ENCODE results near the gene CCR2.

The CCR2 gene

DNA sequence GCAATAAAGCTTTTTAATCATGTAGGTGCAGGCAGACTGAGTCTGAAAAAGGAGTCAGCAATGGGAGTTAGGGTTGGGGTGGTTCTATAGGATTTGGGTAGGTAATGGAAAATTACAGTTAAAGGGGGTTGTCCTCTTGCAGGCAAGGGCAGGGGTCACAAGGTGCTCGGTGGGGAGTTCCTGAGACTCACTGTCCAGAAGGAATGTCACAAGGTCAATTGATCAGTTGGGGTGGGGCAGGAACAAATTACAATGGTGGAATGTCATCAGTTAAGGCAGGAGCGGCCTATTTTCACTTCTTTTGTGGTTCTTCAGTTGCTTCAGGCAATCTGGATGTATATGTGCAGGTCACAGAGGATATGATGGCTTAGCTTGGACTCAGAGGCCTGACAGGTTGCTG is 39.1 kb downstream of the CCR2 start:
- H3K27ac ChIP-seq = no peak overlapping the region

DNA sequence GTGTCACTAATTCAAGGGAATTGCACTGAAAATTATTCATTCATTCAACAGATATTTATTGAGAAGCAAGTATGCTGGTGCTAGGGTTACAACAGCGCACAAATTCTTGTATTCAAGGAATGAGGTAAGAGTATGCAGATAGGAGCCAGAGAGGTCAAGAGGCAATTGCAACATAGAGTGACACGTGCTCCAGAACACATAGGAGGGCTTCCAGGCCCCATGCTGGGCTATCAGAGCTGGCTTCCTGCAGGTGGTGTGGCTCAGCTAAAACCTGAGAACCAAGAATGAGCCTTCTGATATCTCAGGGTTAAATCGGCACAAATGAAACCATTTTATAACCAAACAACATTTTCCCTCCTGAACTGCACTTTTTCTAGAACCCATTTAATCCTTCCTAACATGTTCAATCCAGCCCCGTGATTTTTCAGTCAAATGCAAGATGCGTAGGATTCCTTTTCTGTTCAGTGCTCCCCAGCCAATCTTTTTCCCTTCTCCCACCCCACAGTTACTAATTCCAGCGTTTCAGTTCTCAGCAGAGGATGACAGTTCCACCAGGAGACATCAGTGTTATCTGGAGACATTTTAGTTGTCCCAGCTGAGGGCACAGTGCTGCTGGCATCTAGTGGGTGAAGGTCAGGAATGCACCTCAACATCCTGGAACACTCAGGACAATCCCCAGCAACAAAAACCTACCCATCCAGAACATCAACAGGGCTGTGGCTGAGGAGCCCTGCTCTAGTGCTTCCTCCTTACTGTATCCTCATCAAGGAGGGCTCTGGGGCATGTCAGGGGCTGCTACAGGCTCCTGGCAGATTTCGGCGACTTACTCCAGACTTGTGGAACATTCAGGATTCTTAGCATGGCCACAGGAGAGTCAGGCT is 39.9 kb downstream of the CCR2 start:
- no peak overlapping the region for H3K27ac ChIP-seq
- no peak for TF ChIP-seq ZFX (IDR thresholded peaks at IDR 0.05)
- TF ChIP-seq, protein P1, sequence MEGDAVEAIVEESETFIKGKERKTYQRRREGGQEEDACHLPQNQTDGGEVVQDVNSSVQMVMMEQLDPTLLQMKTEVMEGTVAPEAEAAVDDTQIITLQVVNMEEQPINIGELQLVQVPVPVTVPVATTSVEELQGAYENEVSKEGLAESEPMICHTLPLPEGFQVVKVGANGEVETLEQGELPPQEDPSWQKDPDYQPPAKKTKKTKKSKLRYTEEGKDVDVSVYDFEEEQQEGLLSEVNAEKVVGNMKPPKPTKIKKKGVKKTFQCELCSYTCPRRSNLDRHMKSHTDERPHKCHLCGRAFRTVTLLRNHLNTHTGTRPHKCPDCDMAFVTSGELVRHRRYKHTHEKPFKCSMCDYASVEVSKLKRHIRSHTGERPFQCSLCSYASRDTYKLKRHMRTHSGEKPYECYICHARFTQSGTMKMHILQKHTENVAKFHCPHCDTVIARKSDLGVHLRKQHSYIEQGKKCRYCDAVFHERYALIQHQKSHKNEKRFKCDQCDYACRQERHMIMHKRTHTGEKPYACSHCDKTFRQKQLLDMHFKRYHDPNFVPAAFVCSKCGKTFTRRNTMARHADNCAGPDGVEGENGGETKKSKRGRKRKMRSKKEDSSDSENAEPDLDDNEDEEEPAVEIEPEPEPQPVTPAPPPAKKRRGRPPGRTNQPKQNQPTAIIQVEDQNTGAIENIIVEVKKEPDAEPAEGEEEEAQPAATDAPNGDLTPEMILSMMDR (conservative IDR thresholded peaks at IDR 0.05) = no peak

More for the DNA sequence above, 39.1 kb downstream of the CCR2 start:
- no peak for TF ChIP-seq ZFX (IDR thresholded peaks at IDR 0.05)
- TF ChIP-seq, protein P1 (conservative IDR thresholded peaks at IDR 0.05) = no peak

DNA sequence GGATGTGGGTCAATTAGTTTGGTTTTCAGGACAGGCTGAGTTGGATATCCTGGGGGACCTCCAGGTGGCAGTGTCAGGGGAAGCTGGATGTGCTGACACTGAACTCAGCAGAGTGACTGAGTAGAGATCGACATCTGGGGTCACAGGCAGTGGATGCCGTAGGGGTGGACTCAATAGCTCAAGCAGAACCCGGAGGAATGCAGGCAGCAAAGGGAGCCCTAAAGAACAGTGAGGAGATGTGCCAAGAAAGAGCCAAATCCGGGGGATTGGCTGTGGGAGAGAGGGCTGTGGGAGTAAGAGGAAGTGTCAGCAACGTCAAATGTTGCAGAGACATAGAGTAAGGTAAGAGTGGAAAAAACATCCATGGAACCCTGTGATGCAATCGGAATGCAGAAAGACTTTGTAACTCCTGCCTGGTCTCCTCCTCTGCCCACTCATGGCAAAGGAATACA is 41.3 kb downstream of the CCR2 start:
- no peak overlapping the region for H3K27ac ChIP-seq
- no peak for TF ChIP-seq ZFX (IDR thresholded peaks at IDR 0.05)
- TF ChIP-seq, protein P1 (conservative IDR thresholded peaks at IDR 0.05) = peak; percentile 23

DNA sequence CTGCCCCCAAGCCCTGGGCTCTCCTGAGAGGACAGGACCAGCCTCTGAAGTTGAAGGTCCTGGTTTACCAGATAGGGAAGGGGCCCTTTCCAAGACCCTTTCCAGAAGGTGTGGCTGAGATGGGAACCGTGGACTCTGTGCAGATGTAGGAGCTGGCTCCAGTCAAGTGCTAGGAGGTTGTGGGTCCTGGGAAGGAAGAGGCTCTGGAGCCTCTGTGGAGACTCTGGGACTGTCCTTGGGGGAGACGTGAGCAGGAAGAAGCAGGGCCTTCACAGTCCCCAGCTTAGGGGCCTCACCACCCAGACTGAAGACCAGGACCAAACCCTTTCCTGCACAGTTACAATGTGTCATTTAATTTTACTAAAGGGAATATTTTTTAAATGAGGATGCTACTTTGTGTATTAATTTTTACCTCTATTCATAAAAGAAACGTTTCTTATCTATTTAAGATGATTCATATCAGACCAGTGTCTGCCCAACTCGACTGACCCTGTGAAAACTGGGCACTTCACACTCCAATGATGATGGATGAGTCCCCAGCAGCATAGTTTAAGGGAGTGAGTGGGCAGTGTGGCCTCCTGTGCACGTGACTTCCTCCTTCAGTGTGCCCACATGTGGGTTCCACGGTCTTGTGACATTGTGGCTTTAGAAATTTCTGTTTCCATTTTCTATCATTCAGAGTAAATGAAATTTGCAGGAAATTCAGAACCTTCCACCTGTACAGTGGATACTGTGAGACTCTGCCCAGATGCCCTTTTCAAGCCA is 42.0 kb downstream of the CCR2 start:
- no peak overlapping the region for H3K27ac ChIP-seq
- no peak for TF ChIP-seq ZFX (IDR thresholded peaks at IDR 0.05)
- TF ChIP-seq, protein P1 (conservative IDR thresholded peaks at IDR 0.05) = no peak

DNA sequence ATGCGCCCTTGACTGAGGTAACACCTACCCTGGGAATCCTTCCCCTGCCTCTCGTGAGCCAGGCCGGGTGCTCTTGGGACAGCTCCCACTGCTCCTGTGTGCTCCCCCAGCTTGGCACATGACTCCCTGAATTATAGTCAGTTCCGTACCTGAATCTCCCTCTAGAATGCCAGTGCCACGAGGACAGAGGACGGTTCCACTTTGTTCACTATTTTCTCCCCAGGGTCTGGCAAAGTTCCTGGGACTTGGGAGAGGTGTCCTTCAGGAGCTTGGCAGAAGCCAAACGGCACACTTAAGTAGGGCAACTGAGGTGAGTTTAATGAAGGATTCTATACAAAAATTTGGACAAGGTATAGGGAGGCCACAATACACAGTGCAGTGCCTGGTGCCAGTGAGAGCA is 43.2 kb downstream of the CCR2 start:
- TF ChIP-seq, protein P1 (conservative IDR thresholded peaks at IDR 0.05) = no peak
- TF ChIP-seq ZFX (IDR thresholded peaks at IDR 0.05) = no peak

DNA sequence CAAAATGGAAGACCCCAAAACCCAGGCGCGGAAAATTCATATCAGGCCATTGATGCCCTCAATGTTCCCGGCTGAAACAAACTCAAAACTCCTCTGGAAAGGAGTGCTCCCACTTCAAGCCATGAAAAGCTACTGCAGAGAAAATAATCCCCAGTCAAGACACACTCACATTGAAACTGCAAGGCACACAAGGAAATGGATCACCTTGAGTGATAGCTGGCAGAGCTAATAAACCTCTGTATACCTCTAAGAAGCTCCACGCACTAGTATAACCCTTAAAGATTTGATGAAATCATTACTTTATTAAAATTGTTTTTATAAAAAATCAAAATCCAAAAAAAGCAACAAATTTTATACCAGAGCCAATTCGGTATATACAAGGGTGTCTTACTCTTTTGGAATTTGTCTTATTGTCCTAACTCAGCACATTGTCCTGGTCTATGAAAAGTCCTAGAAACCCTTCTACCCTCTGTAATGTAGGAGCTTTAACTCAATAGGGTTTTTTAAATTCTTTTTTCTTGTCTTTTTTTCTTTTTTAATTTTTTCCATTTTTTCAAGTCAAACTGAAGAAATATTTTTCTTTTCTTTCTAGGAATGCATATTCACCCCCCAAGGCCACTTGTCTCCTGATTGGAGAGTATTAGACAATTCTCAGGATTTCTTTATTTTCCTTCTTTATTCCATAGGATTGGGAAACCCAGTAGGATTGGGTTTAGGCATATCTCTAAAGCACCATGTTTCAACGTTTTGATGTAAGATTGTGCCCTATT is 44.5 kb downstream of the CCR2 start:
- H3K27ac ChIP-seq = no peak overlapping the region
- TF ChIP-seq ZFX (IDR thresholded peaks at IDR 0.05) = no peak
- TF ChIP-seq, protein P1 (conservative IDR thresholded peaks at IDR 0.05) = no peak

More for the DNA sequence above, 43.2 kb downstream of the CCR2 start:
- H3K27ac ChIP-seq = no peak overlapping the region
